ENCODE measurements around the gene DHRS11. TPM values are rescaled to one million over a fixed set of nuclear protein-coding genes. Genes with fewer than 3 reads are reported as not detected.

The DHRS11 gene
- polyA plus RNA-seq, 3 donors: 1.2 to 4.3 (median 2.7) TPM

- intact Hi-C loops (cut with micrococcal nuclease): loop anchor here (5.0 to 10.0 kb wide), 3 partner anchors 419 to 746 kb away; partner anchors contain the start of gene C17orf78 (in 2 of the 2)
- no peak overlapping the region for H3K27ac ChIP-seq (ENCODE audit: low read depth in 1 of 2, low read length in 2 of 2)
- Mint-ChIP-seq H3K27me3 (ENCODE audit: low read depth in 3 of 3) (peaks cover 2 to 8% (median 6%) of the 10 kb centered on the region in 3 donors), H3K4me3 (no peak overlapping the region), H3K9me3 (peaks cover 0 to 6% (median 0%) of the 10 kb centered on the region in 7 donors), H3K27ac (no peak overlapping the region), H3K4me1 (peaks cover 5% of the 10 kb centered on the region), H3K36me3 (no peaks in the 10 kb centered on the region)
- H3K79me2 ChIP-seq (ENCODE audit: insufficient read depth, low read length): no peaks in the 10 kb centered on the region
- H4K20me1 ChIP-seq (ENCODE audit: insufficient read depth, low read length): no peaks in the 10 kb centered on the region
- H3K4me1 ChIP-seq (ENCODE audit: control insufficient read depth in 1 of 2, insufficient read depth in 2 of 2, low read length in 2 of 2): peaks cover 6 to 7% of the 10 kb centered on the region in 2 donors
- 100% methylated on average over 1 of the region's 2 CpGs for WGBS (ENCODE audit: insufficient coverage)
- H3K27me3 ChIP-seq (ENCODE audit: control insufficient read depth in 2 of 2, insufficient read depth in 2 of 2, low read length in 2 of 2): no peaks in the 10 kb centered on the region
- no peak overlapping the region for H2AFZ ChIP-seq (ENCODE audit: insufficient read depth, low read depth, low read length, poor library complexity, severe bottlenecking)
- H3K9ac ChIP-seq (ENCODE audit: insufficient read depth, low read length, poor library complexity, severe bottlenecking): no peak overlapping the region
- no peak overlapping the region for H3K4me3 ChIP-seq (replicated peaks in 1 of 3; ENCODE audit: low read depth in 2 of 3, low read length in 3 of 3)
- H3K9me3 ChIP-seq (replicated peaks in 1 of 2; ENCODE audit: control insufficient read depth in 1 of 2, insufficient read depth in 1 of 2, low read length in 2 of 2): no peaks in the 10 kb centered on the region
- H3K4me2 ChIP-seq (replicated peaks; ENCODE audit: extremely low read depth, low read length, poor library complexity, severe bottlenecking): no peak overlapping the region
- DNase-seq: no peak
- H3K36me3 ChIP-seq (replicated peaks in 1 of 2; ENCODE audit: control insufficient read depth in 1 of 2, insufficient read depth in 2 of 2, low read length in 2 of 2): no peaks in the 10 kb centered on the region
- no peak for TF ChIP-seq CTCF (IDR thresholded peaks at IDR 0.05)
Measured at GRCh38 chr17:36628576-36628975, 36.9 kb downstream of the DHRS11 start.

- Histone ChIP-seq H3K27ac (ENCODE audit: low read depth in 1 of 2, low read length in 2 of 2) (no peak overlapping the region), H3K9ac (ENCODE audit: insufficient read depth, low read length, poor library complexity, severe bottlenecking) (no peak overlapping the region)
Measured at GRCh38 chr17:36629252-36629847, 37.7 kb downstream of the DHRS11 start.

More at GRCh38 chr17:36629252-36629847, 37.7 kb downstream of the DHRS11 start:
- Histone ChIP-seq H3K4me3 (replicated peaks in 1 of 3; ENCODE audit: low read depth in 2 of 3, low read length in 3 of 3) (no peak overlapping the region), H3K9me3 (replicated peaks in 1 of 2; ENCODE audit: control insufficient read depth in 1 of 2, insufficient read depth in 1 of 2, low read length in 2 of 2) (no peaks in the 10 kb centered on the region), H3K4me2 (replicated peaks; ENCODE audit: extremely low read depth, low read length, poor library complexity, severe bottlenecking) (no peak overlapping the region), H3K4me1 (ENCODE audit: control insufficient read depth in 1 of 2, insufficient read depth in 2 of 2, low read length in 2 of 2) (peaks cover 6 to 7% of the 10 kb centered on the region in 2 donors), H4K20me1 (ENCODE audit: insufficient read depth, low read length) (no peaks in the 10 kb centered on the region), H3K79me2 (ENCODE audit: insufficient read depth, low read length) (no peaks in the 10 kb centered on the region), H3K27me3 (ENCODE audit: control insufficient read depth in 2 of 2, insufficient read depth in 2 of 2, low read length in 2 of 2) (no peaks in the 10 kb centered on the region), H3K36me3 (replicated peaks in 1 of 2; ENCODE audit: control insufficient read depth in 1 of 2, insufficient read depth in 2 of 2, low read length in 2 of 2) (no peaks in the 10 kb centered on the region), H2AFZ (ENCODE audit: insufficient read depth, low read depth, low read length, poor library complexity, severe bottlenecking) (no peak overlapping the region)
- H3K4me3 Mint-ChIP-seq: no peak overlapping the region
- WGBS (ENCODE audit: insufficient coverage): 28% methylated on average over 11 of the region's 14 CpGs
- peaks cover 0 to 6% (median 0%) of the 10 kb centered on the region in 7 donors for H3K9me3 Mint-ChIP-seq
- H3K36me3 Mint-ChIP-seq: no peaks in the 10 kb centered on the region
- intact Hi-C loops (cut with micrococcal nuclease): loop anchor here (1.0 to 10.0 kb wide), 4 partner anchors 418 to 745 kb away; partner anchors contain the start of gene C17orf78 (in 2 of the 2)
- peaks cover 5% of the 10 kb centered on the region for H3K4me1 Mint-ChIP-seq
- no peak overlapping the region for H3K27ac Mint-ChIP-seq
- peak; percentile 99 for TF ChIP-seq CTCF (IDR thresholded peaks at IDR 0.05)
- DNase-seq: peak; percentile 56 to 68 (median 66)
- H3K27me3 Mint-ChIP-seq (ENCODE audit: low read depth in 3 of 3): peaks cover 5 to 8% (median 6%) of the 10 kb centered on the region in 3 donors
